HK-2 (cell line): ENCODE results near the gene DNMT1.
A peak's percentile ranks its signal among the peaks of the same experiment; 100 is the strongest.

Source experiments
- DNase-seq: peaks from one replicate; pipeline ENCODE4 v3.0.0-alpha.2; 2018; ENCODE audit not compliant: unreplicated experiment

The DNMT1 gene

GRCh38 chr19:10113964-10114650 lies 80.6 kb downstream of the DNMT1 start:
- peak; percentile 37 for DNase-seq

GRCh38 chr19:10113592-10113963 lies 81.2 kb downstream of the DNMT1 start:
- peak; percentile 38 for DNase-seq

GRCh38 chr19:10112895-10113591 lies 81.7 kb downstream of the DNMT1 start:
- DNase-seq = peak; percentile 50

GRCh38 chr19:10112037-10112761 lies 82.6 kb downstream of the DNMT1 start:
- peak; percentile 44 for DNase-seq

- no peak for DNase-seq
Measured at GRCh38 chr19:10111405-10111811, 83.3 kb downstream of the DNMT1 start, which contains the start of gene P2RY11. Gene P2RY11, plus strand, starts transcription at chr19:10111693. Its CDS starts 29 bp downstream, at chr19:10111722.

- DNase-seq = no peak
Measured at GRCh38 chr19:10110972-10111317, 83.8 kb downstream of the DNMT1 start.

- DNase-seq = no peak
Measured at GRCh38 chr19:10110076-10110971, 84.4 kb downstream of the DNMT1 start.

GRCh38 chr19:10109528-10109927 lies 85.2 kb downstream of the DNMT1 start:
- DNase-seq = no peak

- DNase-seq = no peak
Measured at GRCh38 chr19:10107817-10108367, 86.9 kb downstream of the DNMT1 start.

GRCh38 chr19:10107254-10107653 lies 87.5 kb downstream of the DNMT1 start:
- no peak for DNase-seq

- peak; percentile 98 for DNase-seq
Measured at GRCh38 chr19:10106100-10106936, 88.4 kb downstream of the DNMT1 start, which contains the start of gene PPAN. Gene PPAN, plus strand, starts transcription at chr19:10106362. Its CDS starts 33 bp downstream, at chr19:10106395.

- no peak for DNase-seq
Measured at GRCh38 chr19:10105509-10106099, 89.1 kb downstream of the DNMT1 start.

- no peak for DNase-seq
Measured at GRCh38 chr19:10104665-10105508, 89.9 kb downstream of the DNMT1 start.

GRCh38 chr19:10104130-10104513 lies 90.6 kb downstream of the DNMT1 start:
- no peak for DNase-seq

GRCh38 chr19:10102787-10103236 lies 91.9 kb downstream of the DNMT1 start:
- no peak for DNase-seq

GRCh38 chr19:10100163-10100785 lies 94.5 kb downstream of the DNMT1 start:
- DNase-seq = no peak

- DNase-seq = no peak
Measured at GRCh38 chr19:10096615-10096963, 98.2 kb downstream of the DNMT1 start.

- peak; percentile 94 for DNase-seq
Measured at GRCh38 chr19:10095948-10096614, 98.7 kb downstream of the DNMT1 start.
